K562 treated with DMSO at 1 percent for 48 hours (cell line): Measurements from ENCODE around the gene RPTN. TPM values are rescaled to one million over a fixed set of nuclear protein-coding genes. Genes with fewer than 3 reads are reported as not detected.

Experiments
- total RNA-seq: library from RNA; unstranded; fragments of 300-600 nt; gene quantifications from 2 replicates; pipeline ENCODE4 v1.2.3, GENCODE V29; 2022; ENCODE audit warnings: low replicate concordance; ENCODE audit errors: extremely low read depth

The RPTN gene, protein sequence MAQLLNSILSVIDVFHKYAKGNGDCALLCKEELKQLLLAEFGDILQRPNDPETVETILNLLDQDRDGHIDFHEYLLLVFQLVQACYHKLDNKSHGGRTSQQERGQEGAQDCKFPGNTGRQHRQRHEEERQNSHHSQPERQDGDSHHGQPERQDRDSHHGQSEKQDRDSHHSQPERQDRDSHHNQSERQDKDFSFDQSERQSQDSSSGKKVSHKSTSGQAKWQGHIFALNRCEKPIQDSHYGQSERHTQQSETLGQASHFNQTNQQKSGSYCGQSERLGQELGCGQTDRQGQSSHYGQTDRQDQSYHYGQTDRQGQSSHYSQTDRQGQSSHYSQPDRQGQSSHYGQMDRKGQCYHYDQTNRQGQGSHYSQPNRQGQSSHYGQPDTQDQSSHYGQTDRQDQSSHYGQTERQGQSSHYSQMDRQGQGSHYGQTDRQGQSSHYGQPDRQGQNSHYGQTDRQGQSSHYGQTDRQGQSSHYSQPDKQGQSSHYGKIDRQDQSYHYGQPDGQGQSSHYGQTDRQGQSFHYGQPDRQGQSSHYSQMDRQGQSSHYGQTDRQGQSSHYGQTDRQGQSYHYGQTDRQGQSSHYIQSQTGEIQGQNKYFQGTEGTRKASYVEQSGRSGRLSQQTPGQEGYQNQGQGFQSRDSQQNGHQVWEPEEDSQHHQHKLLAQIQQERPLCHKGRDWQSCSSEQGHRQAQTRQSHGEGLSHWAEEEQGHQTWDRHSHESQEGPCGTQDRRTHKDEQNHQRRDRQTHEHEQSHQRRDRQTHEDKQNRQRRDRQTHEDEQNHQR
- total RNA-seq, result not detected in 2 replicates

DNA sequence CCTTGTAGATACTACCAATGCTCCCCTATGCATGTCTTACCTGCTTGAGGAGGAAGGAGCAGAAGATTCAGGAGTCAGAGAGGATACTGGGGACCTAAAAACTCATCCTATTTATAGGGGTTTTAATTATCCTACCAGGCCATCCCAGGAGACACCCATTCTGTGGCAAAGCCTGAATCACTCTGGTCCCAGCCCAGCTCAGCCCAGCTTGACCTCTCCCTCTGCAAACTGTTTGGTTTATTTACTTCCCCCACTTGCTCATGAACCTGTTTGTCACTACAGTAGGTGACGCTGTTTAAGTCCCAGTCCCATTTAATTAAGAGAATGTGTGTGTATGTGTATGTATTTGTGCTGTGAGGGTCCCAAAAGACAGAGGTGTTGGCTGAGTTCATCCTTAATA is at the start of gene RPTN:
RPTN (minus strand) TSS at position 85 of the 400 bp plus-strand sequence. CDS start 1,339 bp downstream, outside the sequence.

DNA sequence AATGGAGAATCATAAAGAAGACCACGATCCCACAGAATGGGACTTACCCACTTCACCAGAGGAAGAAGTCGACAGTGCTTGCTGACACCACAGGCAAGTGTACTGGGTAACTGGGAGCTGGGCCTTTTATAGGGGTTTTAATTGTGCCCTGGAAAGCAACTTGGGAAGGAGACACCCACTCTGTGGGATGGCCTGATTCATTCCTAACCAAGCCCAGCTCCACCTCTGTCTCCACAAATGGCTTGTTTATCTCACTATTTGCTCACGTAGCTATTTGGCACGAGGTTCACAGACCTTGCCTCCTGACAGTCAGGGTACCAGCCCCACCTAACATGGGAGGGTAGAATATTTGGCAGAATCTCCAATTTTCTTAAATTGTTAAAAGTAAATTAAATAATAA is 43.7 kb downstream of the RPTN start, which contains the start of gene TCHH:
TCHH (minus strand) TSS at position 101 of the 400 bp plus-strand sequence. CDS start 1,364 bp downstream, outside the sequence.

Other genes starting within 250 kb of the RPTN start
- gene THEM4, start 249.7 kb downstream of the RPTN start, total RNA-seq, result not detected in 2 replicates
- not detected in 2 replicates for gene S100A10, start 165.4 kb downstream of the RPTN start, total RNA-seq
- not detected in 2 replicates for gene S100A11, start 122.2 kb downstream of the RPTN start, total RNA-seq
- not detected in 2 replicates for gene TCHHL1, start 70.2 kb downstream of the RPTN start, total RNA-seq
- not detected in 2 replicates for gene TCHH, start 43.8 kb downstream of the RPTN start, total RNA-seq
- not detected in 2 replicates for gene HRNR, start 65.0 kb upstream of the RPTN start, total RNA-seq
- gene FLG, start 166.0 kb upstream of the RPTN start, total RNA-seq, result not detected in 2 replicates
- gene FLG2, start 200.8 kb upstream of the RPTN start, total RNA-seq, result not detected in 2 replicates